ENCODE data around the gene USP31.

The USP31 gene

DNA sequence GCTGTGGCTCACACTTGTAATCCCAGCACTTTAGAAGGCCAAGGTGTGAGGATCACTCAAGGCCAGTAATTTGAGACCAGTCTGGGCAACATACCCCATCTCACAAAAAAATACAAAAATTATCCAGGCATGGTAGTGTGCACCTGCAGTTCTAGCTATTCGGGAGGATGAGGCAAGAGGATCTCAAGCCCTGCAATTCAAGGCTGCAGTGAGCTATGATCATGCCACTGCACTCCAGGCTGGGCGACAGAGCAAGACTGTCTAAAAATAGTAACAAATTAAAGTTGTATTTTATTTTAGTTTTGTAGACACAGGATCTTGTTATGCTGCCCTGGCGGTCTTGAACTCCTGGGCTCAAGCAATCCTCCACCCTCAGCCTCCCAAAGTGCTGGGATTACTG lies 18.2 kb downstream of the USP31 start:
- Histone ChIP-seq H3K27ac (ENCODE audit: low read length) (no peak overlapping the region), H3K4me3 (ENCODE audit: low read depth in 1 of 2, low read length in 2 of 2) (no peak overlapping the region), H3K36me3 (ENCODE audit: control insufficient read depth in 1 of 2, insufficient read depth in 2 of 2, low read length in 2 of 2) (no peaks in the 10 kb centered on the region), H3K4me1 (ENCODE audit: control insufficient read depth in 1 of 2, insufficient read depth in 2 of 2, low read length in 2 of 2) (peaks cover 4 to 8% of the 10 kb centered on the region in 2 donors), H3K27me3 (ENCODE audit: low read depth, low read length) (no peaks in the 10 kb centered on the region), H3K9me3 (ENCODE audit: control insufficient read depth in 1 of 2, low read length in 2 of 2) (no peaks in the 10 kb centered on the region)

DNA sequence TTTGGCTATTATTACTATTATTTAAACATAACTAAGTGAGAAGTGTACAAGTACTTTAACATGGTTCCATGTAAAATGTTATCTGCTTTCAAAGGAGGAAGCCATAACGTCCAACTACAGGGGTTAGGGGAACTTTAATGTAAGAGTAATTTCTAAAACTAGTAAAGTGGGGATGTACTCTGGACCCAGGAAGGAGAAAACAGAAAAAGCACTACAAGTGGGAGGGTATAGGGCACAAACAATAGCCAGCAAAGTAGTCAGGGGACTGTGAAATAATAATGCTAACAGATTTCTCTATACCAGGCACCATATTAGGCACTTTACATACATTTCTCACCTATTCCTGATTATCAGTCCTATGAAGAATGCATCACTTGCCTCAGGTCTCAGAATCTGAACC lies 19.6 kb downstream of the USP31 start:
- no peaks in the 10 kb centered on the region for H3K9me3 ChIP-seq (ENCODE audit: control insufficient read depth in 1 of 2, low read length in 2 of 2)
- H3K36me3 ChIP-seq (ENCODE audit: control insufficient read depth in 1 of 2, insufficient read depth in 2 of 2, low read length in 2 of 2) = no peaks in the 10 kb centered on the region
- H3K27ac ChIP-seq (ENCODE audit: low read length) = peak overlapping the region; percentile 3
- no peaks in the 10 kb centered on the region for H3K27me3 ChIP-seq (ENCODE audit: low read depth, low read length)
- H3K4me1 ChIP-seq (ENCODE audit: control insufficient read depth in 1 of 2, insufficient read depth in 2 of 2, low read length in 2 of 2) = peaks cover 4 to 8% of the 10 kb centered on the region in 2 donors
- H3K4me3 ChIP-seq (ENCODE audit: low read depth in 1 of 2, low read length in 2 of 2) = no peak overlapping the region

DNA sequence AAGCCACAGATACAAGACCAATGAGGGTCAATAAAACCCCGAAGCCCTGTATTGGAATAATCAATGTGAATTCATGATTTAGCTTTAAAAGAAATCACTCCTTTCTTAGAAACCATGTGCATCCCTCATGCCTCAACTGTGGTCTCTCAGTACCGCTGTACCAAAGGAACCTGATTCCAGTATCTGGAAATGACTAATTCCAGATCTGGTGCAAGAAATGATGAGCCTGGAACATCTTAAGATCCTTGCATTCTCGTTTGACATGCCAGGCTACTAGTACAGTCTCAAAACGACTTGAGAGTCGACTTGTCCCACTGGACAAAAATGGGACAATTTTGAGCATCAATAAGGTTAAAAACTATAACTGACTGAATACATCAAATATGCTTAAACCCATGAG lies 21.2 kb downstream of the USP31 start:
- Histone ChIP-seq H3K27ac (ENCODE audit: low read length) (no peak overlapping the region), H3K27me3 (ENCODE audit: low read depth, low read length) (no peaks in the 10 kb centered on the region), H3K36me3 (ENCODE audit: control insufficient read depth in 1 of 2, insufficient read depth in 2 of 2, low read length in 2 of 2) (no peaks in the 10 kb centered on the region), H3K4me1 (ENCODE audit: control insufficient read depth in 1 of 2, insufficient read depth in 2 of 2, low read length in 2 of 2) (peaks cover 0 to 4% of the 10 kb centered on the region in 2 donors), H3K9me3 (ENCODE audit: control insufficient read depth in 1 of 2, low read length in 2 of 2) (no peaks in the 10 kb centered on the region), H3K4me3 (ENCODE audit: low read depth in 1 of 2, low read length in 2 of 2) (no peak overlapping the region)

DNA sequence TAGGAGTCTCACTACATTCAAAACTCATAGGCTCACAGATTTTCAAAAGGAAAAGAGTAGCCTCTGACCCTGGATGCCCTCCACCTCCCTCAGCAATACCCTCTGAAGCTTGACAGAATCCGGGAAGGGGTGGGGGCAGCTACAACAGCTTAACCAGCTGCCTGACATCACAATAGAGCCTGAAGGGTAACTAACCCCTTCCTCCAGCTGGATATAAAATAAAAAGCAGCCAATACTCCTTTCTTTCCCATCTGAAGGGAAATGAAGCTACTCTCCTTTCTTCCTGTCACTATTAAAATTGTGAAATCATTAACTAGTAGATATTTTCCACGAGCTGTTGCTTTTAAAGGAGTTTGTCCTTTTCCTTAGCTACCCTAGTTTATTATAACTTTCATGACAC lies 24.0 kb downstream of the USP31 start:
- H3K36me3 ChIP-seq (ENCODE audit: control insufficient read depth in 1 of 2, insufficient read depth in 2 of 2, low read length in 2 of 2) = no peaks in the 10 kb centered on the region
- no peaks in the 10 kb centered on the region for H3K9me3 ChIP-seq (ENCODE audit: control insufficient read depth in 1 of 2, low read length in 2 of 2)
- H3K4me3 ChIP-seq (ENCODE audit: low read depth in 1 of 2, low read length in 2 of 2) = no peak overlapping the region
- H3K4me1 ChIP-seq (ENCODE audit: control insufficient read depth in 1 of 2, insufficient read depth in 2 of 2, low read length in 2 of 2) = peaks cover 0 to 5% of the 10 kb centered on the region in 2 donors
- H3K27me3 ChIP-seq (ENCODE audit: low read depth, low read length) = no peaks in the 10 kb centered on the region
- H3K27ac ChIP-seq (ENCODE audit: low read length) = peak overlapping the region; percentile 17

DNA sequence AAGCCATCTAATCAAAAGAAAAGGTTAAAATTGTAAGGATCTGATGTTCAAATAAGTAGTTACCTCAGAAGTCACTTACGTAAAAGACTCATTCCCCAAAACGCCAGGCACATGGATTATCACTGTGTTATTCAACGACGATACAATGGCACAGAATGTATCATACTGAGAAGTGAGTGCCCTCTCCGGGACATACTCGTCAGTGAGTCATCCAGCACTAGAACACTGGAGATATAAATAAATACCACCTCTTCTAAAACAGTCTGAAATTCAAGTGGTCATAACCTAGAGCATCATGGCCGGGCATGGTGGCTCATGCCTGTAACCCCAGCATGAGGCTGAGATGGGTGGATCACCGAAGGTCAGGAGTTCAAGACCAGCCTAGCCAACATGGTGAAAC lies 24.9 kb downstream of the USP31 start:
- peak overlapping the region; percentile 17 for H3K27ac ChIP-seq (ENCODE audit: low read length)
- H3K27me3 ChIP-seq (ENCODE audit: low read depth, low read length) = no peaks in the 10 kb centered on the region
- no peak overlapping the region for H3K4me3 ChIP-seq (ENCODE audit: low read depth in 1 of 2, low read length in 2 of 2)
- no peaks in the 10 kb centered on the region for H3K36me3 ChIP-seq (ENCODE audit: control insufficient read depth in 1 of 2, insufficient read depth in 2 of 2, low read length in 2 of 2)
- H3K9me3 ChIP-seq (ENCODE audit: control insufficient read depth in 1 of 2, low read length in 2 of 2) = no peaks in the 10 kb centered on the region
- H3K4me1 ChIP-seq (ENCODE audit: control insufficient read depth in 1 of 2, insufficient read depth in 2 of 2, low read length in 2 of 2) = peaks cover 5 to 7% of the 10 kb centered on the region in 2 donors

DNA sequence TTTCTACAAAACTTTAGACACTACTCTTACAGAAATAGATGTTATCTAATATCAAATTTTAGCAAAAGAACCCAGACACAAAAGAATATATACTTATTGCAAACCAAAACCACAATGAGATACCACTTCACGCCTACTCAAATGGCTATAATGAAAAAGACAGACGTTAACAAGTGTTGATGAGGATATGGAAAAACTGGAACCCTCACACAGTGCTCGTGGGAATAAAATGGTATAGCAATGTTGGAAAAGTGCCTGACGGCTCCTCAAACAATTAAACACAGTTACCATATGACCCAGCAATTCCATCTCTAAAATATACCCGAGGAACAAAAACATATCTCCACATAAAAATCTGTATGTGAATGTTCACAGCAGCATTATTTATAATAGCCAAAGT lies 27.1 kb downstream of the USP31 start:
- no peaks in the 10 kb centered on the region for H3K36me3 ChIP-seq (ENCODE audit: control insufficient read depth in 1 of 2, insufficient read depth in 2 of 2, low read length in 2 of 2)
- no peak overlapping the region for H3K27ac ChIP-seq (ENCODE audit: low read length)
- H3K27me3 ChIP-seq (ENCODE audit: low read depth, low read length) = no peaks in the 10 kb centered on the region
- no peak overlapping the region for H3K4me3 ChIP-seq (ENCODE audit: low read depth in 1 of 2, low read length in 2 of 2)
- peaks cover 8 to 16% of the 10 kb centered on the region in 2 donors for H3K4me1 ChIP-seq (ENCODE audit: control insufficient read depth in 1 of 2, insufficient read depth in 2 of 2, low read length in 2 of 2)
- no peaks in the 10 kb centered on the region for H3K9me3 ChIP-seq (ENCODE audit: control insufficient read depth in 1 of 2, low read length in 2 of 2)

DNA sequence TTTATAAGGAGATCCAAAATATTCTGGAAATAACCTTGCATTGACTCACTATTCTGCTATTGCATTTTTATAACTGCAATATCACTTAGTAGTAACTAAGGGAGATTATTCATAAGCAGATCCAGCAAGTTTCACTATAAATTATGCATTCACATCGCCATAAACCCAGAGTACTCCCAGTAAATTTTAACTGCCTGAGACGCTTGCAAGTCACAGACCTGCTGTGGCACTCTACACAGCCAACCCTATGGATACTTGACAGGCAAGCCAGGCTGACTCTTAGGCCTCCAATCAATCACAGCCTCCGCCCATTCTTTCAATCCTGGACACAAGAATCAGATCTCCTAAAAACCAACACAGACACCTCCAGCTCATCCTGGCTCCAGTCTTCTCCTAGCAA lies 28.2 kb downstream of the USP31 start:
- peaks cover 8 to 16% of the 10 kb centered on the region in 2 donors for H3K4me1 ChIP-seq (ENCODE audit: control insufficient read depth in 1 of 2, insufficient read depth in 2 of 2, low read length in 2 of 2)
- no peaks in the 10 kb centered on the region for H3K9me3 ChIP-seq (ENCODE audit: control insufficient read depth in 1 of 2, low read length in 2 of 2)
- H3K27me3 ChIP-seq (ENCODE audit: low read depth, low read length) = no peaks in the 10 kb centered on the region
- H3K4me3 ChIP-seq (ENCODE audit: low read depth in 1 of 2, low read length in 2 of 2) = peak overlapping the region in 1 of 2 donors; percentile 22
- no peaks in the 10 kb centered on the region for H3K36me3 ChIP-seq (ENCODE audit: control insufficient read depth in 1 of 2, insufficient read depth in 2 of 2, low read length in 2 of 2)
- H3K27ac ChIP-seq (ENCODE audit: low read length) = peak overlapping the region; percentile 64

DNA sequence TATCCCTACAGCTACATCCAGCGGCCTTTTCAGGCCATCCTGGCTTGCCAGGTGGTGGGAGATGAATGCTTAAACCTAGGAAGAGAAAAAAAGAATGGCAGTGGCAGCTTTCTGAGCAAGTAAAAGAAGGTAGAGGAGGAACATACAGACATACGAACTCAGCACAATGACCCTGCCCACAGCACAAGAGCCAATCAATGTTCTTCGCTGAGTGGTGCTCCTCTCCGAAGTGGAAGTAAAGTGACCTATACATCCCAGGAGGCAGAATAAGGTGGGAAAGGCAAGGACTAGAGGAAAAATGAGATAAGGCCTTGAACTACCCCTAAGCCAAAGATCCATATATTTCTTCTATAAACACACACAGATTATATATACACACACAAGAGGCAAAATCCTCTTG lies 28.7 kb downstream of the USP31 start:
- Histone ChIP-seq H3K9me3 (ENCODE audit: control insufficient read depth in 1 of 2, low read length in 2 of 2) (no peaks in the 10 kb centered on the region), H3K4me3 (ENCODE audit: low read depth in 1 of 2, low read length in 2 of 2) (peak overlapping the region in 1 of 2 donors; percentile 25), H3K27me3 (ENCODE audit: low read depth, low read length) (no peaks in the 10 kb centered on the region), H3K36me3 (ENCODE audit: control insufficient read depth in 1 of 2, insufficient read depth in 2 of 2, low read length in 2 of 2) (no peaks in the 10 kb centered on the region), H3K4me1 (ENCODE audit: control insufficient read depth in 1 of 2, insufficient read depth in 2 of 2, low read length in 2 of 2) (peaks cover 8 to 16% of the 10 kb centered on the region in 2 donors), H3K27ac (ENCODE audit: low read length) (peak overlapping the region; percentile 64)

- no peaks in the 10 kb centered on the region for H3K36me3 ChIP-seq (ENCODE audit: control insufficient read depth in 1 of 2, insufficient read depth in 2 of 2, low read length in 2 of 2)
- H3K4me3 ChIP-seq (ENCODE audit: low read depth in 1 of 2, low read length in 2 of 2) = no peak overlapping the region
- H3K27me3 ChIP-seq (ENCODE audit: low read depth, low read length) = no peaks in the 10 kb centered on the region
- H3K9me3 ChIP-seq (ENCODE audit: control insufficient read depth in 1 of 2, low read length in 2 of 2) = no peaks in the 10 kb centered on the region
- H3K27ac ChIP-seq (ENCODE audit: low read length) = peak overlapping the region; percentile 64
- peaks cover 8 to 16% of the 10 kb centered on the region in 2 donors for H3K4me1 ChIP-seq (ENCODE audit: control insufficient read depth in 1 of 2, insufficient read depth in 2 of 2, low read length in 2 of 2)
Measured at GRCh38 chr16:23119570-23119969, 29.7 kb downstream of the USP31 start.

DNA sequence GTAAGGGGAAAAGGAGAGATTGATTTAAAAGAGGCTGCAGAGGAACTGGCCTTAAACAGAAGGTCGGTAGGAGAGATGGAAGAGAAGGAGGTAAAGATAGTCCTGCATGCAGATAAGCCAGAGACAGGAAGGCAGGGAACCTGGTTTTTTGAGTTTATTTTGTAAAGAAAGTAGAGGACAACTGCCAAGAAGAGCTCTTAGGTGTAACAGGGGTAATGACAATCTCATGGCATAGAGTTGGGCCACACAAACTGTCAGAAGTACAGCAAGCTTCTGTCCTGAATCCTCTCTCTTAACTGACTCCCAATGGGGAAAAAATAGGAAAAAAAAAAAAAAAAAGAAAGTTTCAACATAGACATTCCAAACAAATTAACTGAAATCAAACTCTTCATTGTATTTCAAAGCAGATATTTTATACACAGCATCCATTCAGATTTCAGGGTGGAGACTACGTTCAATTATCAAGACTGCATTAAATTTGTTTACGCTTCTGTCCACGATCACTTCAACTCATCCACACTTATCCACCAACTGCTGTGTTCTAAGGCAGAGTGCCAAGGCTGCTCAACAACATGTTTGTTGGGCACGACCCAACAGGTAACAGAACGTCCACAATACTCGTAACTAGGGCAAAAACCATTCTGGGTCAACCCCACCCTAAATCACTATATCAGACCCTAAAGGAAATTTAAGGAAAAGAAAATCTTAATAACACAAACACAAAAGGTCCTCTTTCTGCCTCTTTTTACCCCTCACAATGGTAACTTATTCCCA lies 34.9 kb downstream of the USP31 start:
- no peak overlapping the region for H3K4me3 ChIP-seq (ENCODE audit: low read depth in 1 of 2, low read length in 2 of 2)
- H3K36me3 ChIP-seq (ENCODE audit: control insufficient read depth in 1 of 2, insufficient read depth in 2 of 2, low read length in 2 of 2) = no peaks in the 10 kb centered on the region
- no peaks in the 10 kb centered on the region for H3K9me3 ChIP-seq (ENCODE audit: control insufficient read depth in 1 of 2, low read length in 2 of 2)
- H3K27me3 ChIP-seq (ENCODE audit: low read depth, low read length) = no peaks in the 10 kb centered on the region
- H3K27ac ChIP-seq (ENCODE audit: low read length) = no peak overlapping the region
- H3K4me1 ChIP-seq (ENCODE audit: control insufficient read depth in 1 of 2, insufficient read depth in 2 of 2, low read length in 2 of 2) = peaks cover under 1 to 16% of the 10 kb centered on the region in 2 donors

- Histone ChIP-seq H3K36me3 (ENCODE audit: control insufficient read depth in 1 of 2, insufficient read depth in 2 of 2, low read length in 2 of 2) (no peaks in the 10 kb centered on the region), H3K9me3 (ENCODE audit: control insufficient read depth in 1 of 2, low read length in 2 of 2) (no peaks in the 10 kb centered on the region), H3K27me3 (ENCODE audit: low read depth, low read length) (no peaks in the 10 kb centered on the region), H3K4me1 (ENCODE audit: control insufficient read depth in 1 of 2, insufficient read depth in 2 of 2, low read length in 2 of 2) (peaks cover 0 to 12% of the 10 kb centered on the region in 2 donors), H3K4me3 (ENCODE audit: low read depth in 1 of 2, low read length in 2 of 2) (no peak overlapping the region), H3K27ac (ENCODE audit: low read length) (no peak overlapping the region)
Measured at GRCh38 chr16:23113185-23113584, 36.1 kb downstream of the USP31 start.

All from muscle layer of duodenum (tissue), 2 donors.